Prostate gland (tissue), 2 donors: ENCODE data around the gene CYBC1. TPM values are rescaled to one million over a fixed set of nuclear protein-coding genes. Genes with fewer than 3 reads are reported as not detected.
"Not testable (repeated sequence)": the region's sequence is repeated elsewhere in the genome, so short reads cannot be mapped to it uniquely, and the experiment has no call there.

Source experiments
- DNase-seq: peaks from one replicate; pipeline ENCODE4 v3.0.0-alpha.2; 2019; ENCODE audit warnings: low spot score
- H3K27ac ChIP-seq, 2 donors: fragments of 200-600 bp; sonication (generic); 2 replicates each; pipeline ENCODE4 v1.5.1; 2017 to 2019
- H3K27me3 ChIP-seq: fragments of 200-600 bp; sonication (generic); replicated peaks from 2 replicates; pipeline ENCODE4 v1.5.1; 2019; ENCODE audit not compliant: insufficient read depth
- H3K36me3 ChIP-seq, 2 donors: fragments of 200-600 bp; sonication (generic); 1 replicate in 1 of 2; 2 replicates in 1 of 2; pipeline versions ENCODE4 v1.5.1 to v1.8.1; 2017 to 2019
- H3K4me1 ChIP-seq: fragments of 200-600 bp; sonication (generic); replicated peaks from 2 replicates; pipeline ENCODE4 v1.5.1; 2019
- H3K4me3 ChIP-seq, 2 donors: fragments of 200-600 bp; sonication (generic); 2 replicates each; pipeline ENCODE4 v1.5.1; 2017 to 2019
- H3K9me3 ChIP-seq: fragments of 200-600 bp; sonication (generic); 2 replicates; pipeline ENCODE4 v1.5.1; 2017
- POLR2A ChIP-seq: fragments of 450-650 bp; IDR thresholded peaks from one replicate; pipeline ENCODE4 v1.6.1; 2016; ENCODE audit warnings: antibody characterized with exemption, mild to moderate bottlenecking
- POLR2AphosphoS5 ChIP-seq: sonication (generic); formaldehyde crosslinking; IDR thresholded peaks from one replicate; pipeline ENCODE4 v1.6.1; 2017; ENCODE audit warnings: antibody characterized with exemption
- WGBS: methylation state at CpG from one replicate; pipeline ENCODE4 v1.1.5; 2018; 5-methylcytosine and 5-hydroxymethylcytosine counted together
- intact Hi-C: fragments of 100-400 bp; cut with DNase I; formaldehyde crosslinking; loops from one replicate; pipeline ENCODE4 v1.14.2; 2022
- total RNA-seq, 2 donors: library from RNA; depleted of rRNA; stranded (reverse); fragments of >200 nt; gene quantifications; one replicate each; pipeline ENCODE4 v1.1.0, GENCODE V29; 2016
- TF ChIP-seq, protein P1 (sequence below), 4 experiments: fragments of 200-600 bp in 2 of 4; fragments of 450-650 bp in 2 of 4; sonication (generic) in 2 of 4; IDR thresholded peaks; 1 replicate in 3 of 4; 2 replicates in 1 of 4; pipeline ENCODE4 v1.5.1; 2016 to 2019; ENCODE audit warnings: antibody characterized with exemption in 4 of 4, mild to moderate bottlenecking in 2 of 4, moderate library complexity in 2 of 4

Gene CYBC1
- total RNA-seq, 2 donors from 2014 or later: 74.3 to 81.8 TPM

DNA sequence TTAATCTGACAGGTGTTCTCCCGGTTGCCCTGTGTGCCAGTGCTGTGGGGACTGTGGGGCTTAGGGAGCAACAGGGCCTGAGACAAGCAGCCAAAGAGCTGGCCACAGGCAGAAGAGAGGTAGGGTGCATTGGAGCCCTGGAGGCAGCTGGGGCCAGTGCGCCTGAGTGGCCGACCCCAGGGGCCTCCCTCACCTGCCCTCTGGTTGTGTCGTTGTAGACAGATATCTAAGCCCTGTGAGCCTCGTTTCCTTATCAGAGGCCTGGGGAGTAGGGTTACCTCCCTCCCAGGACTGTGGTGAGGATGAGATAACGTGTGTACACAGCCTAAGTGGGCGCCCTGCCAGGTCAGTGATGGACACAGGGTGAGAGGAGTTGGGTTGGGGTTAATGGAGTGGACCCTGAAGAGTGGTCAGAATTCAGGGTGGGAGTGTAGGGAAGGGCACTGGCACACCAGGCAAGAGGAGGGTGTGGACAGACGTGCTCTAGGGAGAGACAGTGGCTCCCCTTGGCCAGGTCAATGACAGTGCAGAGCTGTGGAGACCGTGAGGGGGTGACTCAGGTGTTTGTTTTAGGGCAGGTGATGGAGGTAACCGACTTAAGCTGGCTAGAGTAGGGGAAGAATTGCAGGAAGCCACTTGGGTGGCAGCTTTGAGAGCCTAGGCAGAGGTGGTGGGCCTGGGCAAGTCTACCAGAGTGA, 11.4 kb upstream of the CYBC1 start:
- no peaks in the 10 kb centered on the region for H3K27me3 ChIP-seq
- WGBS: 73% methylated on average over 10 of the region's 10 CpGs
- TF ChIP-seq POLR2AphosphoS5 (no peak), POLR2A (no peak)
- TF ChIP-seq, protein P1, sequence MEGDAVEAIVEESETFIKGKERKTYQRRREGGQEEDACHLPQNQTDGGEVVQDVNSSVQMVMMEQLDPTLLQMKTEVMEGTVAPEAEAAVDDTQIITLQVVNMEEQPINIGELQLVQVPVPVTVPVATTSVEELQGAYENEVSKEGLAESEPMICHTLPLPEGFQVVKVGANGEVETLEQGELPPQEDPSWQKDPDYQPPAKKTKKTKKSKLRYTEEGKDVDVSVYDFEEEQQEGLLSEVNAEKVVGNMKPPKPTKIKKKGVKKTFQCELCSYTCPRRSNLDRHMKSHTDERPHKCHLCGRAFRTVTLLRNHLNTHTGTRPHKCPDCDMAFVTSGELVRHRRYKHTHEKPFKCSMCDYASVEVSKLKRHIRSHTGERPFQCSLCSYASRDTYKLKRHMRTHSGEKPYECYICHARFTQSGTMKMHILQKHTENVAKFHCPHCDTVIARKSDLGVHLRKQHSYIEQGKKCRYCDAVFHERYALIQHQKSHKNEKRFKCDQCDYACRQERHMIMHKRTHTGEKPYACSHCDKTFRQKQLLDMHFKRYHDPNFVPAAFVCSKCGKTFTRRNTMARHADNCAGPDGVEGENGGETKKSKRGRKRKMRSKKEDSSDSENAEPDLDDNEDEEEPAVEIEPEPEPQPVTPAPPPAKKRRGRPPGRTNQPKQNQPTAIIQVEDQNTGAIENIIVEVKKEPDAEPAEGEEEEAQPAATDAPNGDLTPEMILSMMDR (IDR thresholded peaks at IDR 0.05): no peak
- H3K4me3 ChIP-seq: no peak overlapping the region
- H3K27ac ChIP-seq: no peak overlapping the region
- peaks cover 2 to 11% of the 10 kb centered on the region in 2 donors for H3K36me3 ChIP-seq
- DNase-seq: no peak
- intact Hi-C loops: no loop called here
- peaks cover 8% of the 10 kb centered on the region for H3K4me1 ChIP-seq
- no peaks in the 10 kb centered on the region for H3K9me3 ChIP-seq

GRCh38 chr17:82459936-82460335, 9.4 kb upstream of the CYBC1 start:
- not testable (repeated sequence) for DNase-seq, H3K36me3 ChIP-seq, H3K9me3 ChIP-seq, H3K4me3 ChIP-seq, H3K27me3 ChIP-seq, H3K27ac ChIP-seq, H3K4me1 ChIP-seq
- WGBS: 89% methylated on average over 9 of the region's 9 CpGs
- intact Hi-C loops: loop anchor here (2.0 to 5.0 kb wide), 2 partner anchors 37 to 41 kb away; partner anchors contain the start of genes HEXD and OGFOD3

DNA sequence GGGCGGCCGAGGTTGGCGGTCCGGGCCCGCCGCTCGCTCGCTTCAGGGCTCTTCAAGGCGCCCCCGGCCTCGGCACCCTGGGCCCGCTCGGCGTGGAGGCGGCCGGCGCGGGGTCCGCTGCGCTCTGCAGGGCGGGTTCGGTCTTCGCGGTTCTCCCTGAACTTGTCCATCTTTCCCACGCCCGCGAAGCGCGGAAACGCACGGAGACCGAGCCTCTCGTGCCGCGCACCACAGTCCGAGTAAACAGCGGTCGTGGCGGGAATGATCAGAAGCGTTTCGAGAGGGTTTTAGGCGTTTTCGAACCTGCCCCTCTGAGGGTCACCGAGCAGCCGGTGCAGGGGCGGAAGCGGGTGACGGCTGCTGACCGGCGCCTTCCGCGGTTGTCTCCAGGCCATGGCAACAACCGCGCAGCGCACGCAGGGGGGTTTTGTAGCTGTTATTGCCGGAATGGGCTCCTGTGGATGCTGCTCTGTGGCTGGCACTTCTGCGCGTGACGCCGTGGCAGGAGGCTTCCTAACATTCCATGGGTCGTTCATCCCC, 8.4 kb upstream of the CYBC1 start:
- no peaks in the 10 kb centered on the region for H3K36me3 ChIP-seq
- TF ChIP-seq, protein P1 (IDR thresholded peaks at IDR 0.05): no peak
- TF ChIP-seq POLR2AphosphoS5 (no peak), POLR2A (no peak)
- H3K4me1 ChIP-seq: peaks cover 8% of the 10 kb centered on the region
- no peak for DNase-seq
- intact Hi-C loops: loop anchor here (2.0 to 5.0 kb wide), 2 partner anchors 38 to 40 kb away; partner anchors contain the start of genes HEXD and OGFOD3
- H3K27me3 ChIP-seq: no peaks in the 10 kb centered on the region
- WGBS: under 1% methylated on average over 32 of the region's 62 CpGs
- H3K4me3 ChIP-seq: peak overlapping the region; percentile 67 to 95
- H3K27ac ChIP-seq: peak overlapping the region; percentile 100
- H3K9me3 ChIP-seq: no peaks in the 10 kb centered on the region

GRCh38 chr17:82458179-82458884, 7.8 kb upstream of the CYBC1 start, which contains the start of gene NARF:
Gene NARF, plus strand, starts transcription at chr17:82458741. Its CDS starts 63 bp downstream, at chr17:82458804.
- DNase-seq: peak; percentile 98
- WGBS: under 1% methylated on average over 59 of the region's 85 CpGs
- Histone ChIP-seq H3K9me3 (no peaks in the 10 kb centered on the region), H3K27ac (peak within 1 kb of the TSS; percentile 100), H3K4me3 (peak within 1 kb of the TSS; percentile 67 to 95), H3K36me3 (no peaks in the 10 kb centered on the region), H3K4me1 (peaks cover 8% of the 10 kb centered on the region), H3K27me3 (no peaks in the 10 kb centered on the region)
- TF ChIP-seq POLR2AphosphoS5: peak; percentile 96
- peak; percentile 93 for TF ChIP-seq POLR2A
- TF ChIP-seq, protein P1 (IDR thresholded peaks at IDR 0.05): no peak
- intact Hi-C loops: loop anchor here (2.0 to 5.0 kb wide), 2 partner anchors 39 to 40 kb away; partner anchors contain the start of genes HEXD and OGFOD3

GRCh38 chr17:82457929-82458178, 7.3 kb upstream of the CYBC1 start:
- peak overlapping the region; percentile 67 to 95 for H3K4me3 ChIP-seq
- peaks cover 8% of the 10 kb centered on the region for H3K4me1 ChIP-seq
- TF ChIP-seq, protein P1 (IDR thresholded peaks at IDR 0.05): no peak
- peak; percentile 60 for TF ChIP-seq POLR2AphosphoS5
- no peak for TF ChIP-seq POLR2A
- 0% methylated on average over 8 of the region's 8 CpGs for WGBS
- H3K36me3 ChIP-seq: no peaks in the 10 kb centered on the region
- peak overlapping the region; percentile 100 for H3K27ac ChIP-seq
- no peaks in the 10 kb centered on the region for H3K9me3 ChIP-seq
- DNase-seq: no peak
- intact Hi-C loops: loop anchor here (2.0 to 5.0 kb wide), 2 partner anchors 39 kb away; partner anchors contain the start of genes HEXD and OGFOD3
- H3K27me3 ChIP-seq: no peaks in the 10 kb centered on the region
